GM19193 (cell line): Measurements from ENCODE around the gene CHCHD1.

Experiments
- POLR2A ChIP-seq: IDR thresholded peaks from 4 replicates; pipeline ENCODE4 v1.6.1; 2011; ENCODE audit not compliant: insufficient read depth, insufficient read length; ENCODE audit errors: extremely low read depth

CHCHD1 gene

GRCh38 chr10:73814896-73815718 is 33.3 kb downstream of the CHCHD1 start:
- TF ChIP-seq POLR2A = no peak

GRCh38 chr10:73815719-73816030 is 33.8 kb downstream of the CHCHD1 start:
- TF ChIP-seq POLR2A = no peak

- TF ChIP-seq POLR2A = no peak
Observed at GRCh38 chr10:73816917-73817729, 35.3 kb downstream of the CHCHD1 start.

- TF ChIP-seq POLR2A = no peak
Observed at GRCh38 chr10:73817826-73818225, 36.0 kb downstream of the CHCHD1 start.

- TF ChIP-seq POLR2A = no peak
Observed at GRCh38 chr10:73818402-73818801, 36.6 kb downstream of the CHCHD1 start.

GRCh38 chr10:73819081-73819480 is 37.2 kb downstream of the CHCHD1 start:
- TF ChIP-seq POLR2A = no peak

GRCh38 chr10:73819513-73820093 is 37.8 kb downstream of the CHCHD1 start:
- no peak for TF ChIP-seq POLR2A

GRCh38 chr10:73823391-73823790 is 41.5 kb downstream of the CHCHD1 start:
- TF ChIP-seq POLR2A = no peak

- TF ChIP-seq POLR2A = no peak
Observed at GRCh38 chr10:73824146-73824725, 42.4 kb downstream of the CHCHD1 start.

GRCh38 chr10:73827346-73828089 is 45.7 kb downstream of the CHCHD1 start:
- no peak for TF ChIP-seq POLR2A

GRCh38 chr10:73828161-73828560 is 46.3 kb downstream of the CHCHD1 start:
- no peak for TF ChIP-seq POLR2A
